HEK293 (cell line): ENCODE data around the gene SMC6.

ENCODE experiments used
- PBX3 ChIP-seq: sonication (generic); formaldehyde crosslinking; IDR thresholded peaks from 2 replicates; pipeline ENCODE4 v1.8.1; 2022; ENCODE audit warnings: mild to moderate bottlenecking, moderate library complexity, missing genetic modification reagents
- ZNF148 ChIP-seq: fragments of 450-650 bp; formaldehyde crosslinking; IDR thresholded peaks from 2 replicates; pipeline ENCODE4 v1.5.0; 2017; ENCODE audit warnings: missing biosample characterization, missing genetic modification characterization, borderline replicate concordance
- ZNF184 ChIP-seq: fragments of 450-650 bp; IDR thresholded peaks from 2 replicates; pipeline ENCODE4 v1.5.1; 2018; ENCODE audit warnings: missing biosample characterization, mild to moderate bottlenecking, missing genetic modification characterization

- TF ChIP-seq PBX3 (CRISPR knock-in tag) (no peak), ZNF184 (tag by site-specific recombination) (no peak), ZNF148 (tag by site-specific recombination) (no peak)
Measured at GRCh38 chr2:17792515-17792914, 38.9 kb upstream of the SMC6 start.
